ENCODE data around the gene GOLGA8Q.
"Not testable (repeated sequence)": the region's sequence is repeated elsewhere in the genome, so short reads cannot be mapped to it uniquely, and the experiment has no call there.

The GOLGA8Q gene, protein sequence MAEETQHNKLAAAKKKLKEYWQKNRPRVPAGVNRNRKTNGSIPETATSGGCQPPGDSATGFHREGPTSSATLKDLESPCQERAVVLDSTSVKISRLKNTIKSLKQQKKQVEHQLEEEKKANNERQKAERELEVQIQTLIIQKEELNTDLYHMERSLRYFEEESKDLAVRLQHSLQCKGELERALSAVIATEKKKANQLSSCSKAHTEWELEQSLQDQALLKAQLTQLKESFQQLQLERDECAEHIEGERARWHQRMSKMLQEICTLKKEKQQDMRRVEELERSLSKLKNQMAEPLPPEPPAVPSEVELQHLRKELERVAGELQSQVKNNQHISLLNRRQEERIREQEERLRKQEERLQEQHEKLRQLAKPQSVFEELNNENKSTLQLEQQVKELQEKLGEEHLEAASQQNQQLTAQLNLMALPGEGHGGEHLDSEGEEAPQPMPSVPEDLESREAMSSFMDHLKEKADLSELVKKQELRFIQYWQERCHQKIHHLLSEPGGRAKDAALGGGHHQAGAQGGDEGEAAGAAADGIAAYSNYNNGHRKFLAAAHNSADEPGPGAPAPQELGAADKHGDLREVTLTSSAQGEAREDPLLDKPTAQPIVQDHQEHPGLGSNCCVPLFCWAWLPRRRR
- 0 to 0.66 (median 0.07) reads per million in 17 experiments for total RNA-seq

- DNase-seq = not testable (repeated sequence)
Measured at GRCh38 chr15:30551750-30552149, at the start of gene GOLGA8Q. Gene GOLGA8Q (plus strand): TSS chr15:30552050. CDS start chr15:30552078, 28 bp downstream.

DNA sequence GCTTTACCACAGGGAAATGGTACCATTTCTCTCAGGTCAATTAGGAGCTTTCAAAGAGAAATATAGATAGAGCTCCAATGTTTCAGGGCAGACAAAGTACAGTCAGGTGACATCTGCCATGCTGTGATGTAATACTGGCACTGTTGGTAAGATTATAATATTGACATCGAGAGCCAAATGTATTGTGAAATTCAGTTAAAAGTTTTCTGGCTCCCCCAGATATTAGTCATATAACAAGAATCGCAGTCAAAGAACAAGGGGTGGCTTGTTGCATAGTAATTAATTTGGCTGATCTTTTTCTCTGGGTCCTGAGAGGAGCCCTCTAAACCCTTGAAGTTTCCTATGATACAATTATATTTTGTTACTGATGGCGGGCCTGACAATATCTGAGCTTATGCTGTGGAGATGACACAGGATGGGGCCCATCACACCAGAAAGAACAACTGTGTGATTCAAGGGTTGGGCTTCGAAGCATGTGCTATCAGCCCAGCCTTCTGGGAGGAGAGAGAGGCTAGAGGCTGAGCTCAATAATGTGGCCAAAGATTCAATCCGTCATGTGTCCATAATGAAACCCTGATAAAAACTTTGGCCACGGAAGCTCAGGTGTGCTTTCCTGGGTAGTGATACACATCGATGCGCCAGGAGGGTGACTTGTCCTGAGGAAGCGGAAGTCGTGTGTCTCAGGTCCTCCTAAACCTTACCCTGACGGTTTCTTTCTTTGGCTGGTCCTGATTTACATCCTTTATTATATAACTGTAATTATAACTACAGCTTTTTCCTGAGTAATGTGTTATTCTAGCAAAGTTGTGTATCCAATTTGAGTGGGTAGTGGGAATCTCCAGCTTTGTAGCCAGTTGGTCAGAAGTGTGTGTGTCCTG is 48.7 kb upstream of the GOLGA8Q start:
- not testable (repeated sequence) for DNase-seq

DNA sequence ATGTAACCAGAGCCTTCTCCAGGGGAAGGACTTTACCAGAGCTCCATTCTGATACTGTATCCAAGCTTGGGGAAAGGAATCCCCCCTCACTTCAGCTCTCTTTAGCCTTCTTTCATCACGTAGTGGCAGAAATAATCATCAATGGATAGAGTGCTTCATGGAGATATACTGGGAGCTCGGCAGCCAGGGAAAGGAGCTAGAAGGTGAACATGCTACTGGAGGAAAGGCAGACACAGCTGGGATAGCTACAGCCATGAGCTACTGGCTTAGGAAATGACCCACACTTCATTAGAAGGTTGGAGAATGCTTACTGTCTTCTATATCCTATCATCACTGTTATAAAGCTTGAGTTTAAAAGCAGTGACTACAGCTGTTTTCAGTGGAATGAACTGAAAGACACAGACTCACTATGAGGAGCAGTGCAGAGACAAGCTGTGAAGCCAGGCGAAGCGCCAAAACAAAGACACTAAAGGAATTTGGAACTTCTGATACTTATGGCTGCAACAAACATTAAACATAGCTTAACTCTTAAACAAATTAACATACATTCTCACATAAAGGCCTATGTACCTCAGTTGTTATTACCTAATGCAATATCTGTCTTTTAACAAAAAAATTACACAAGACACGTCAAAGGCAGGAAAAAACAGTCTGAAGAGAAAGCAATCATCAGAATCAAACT is 47.5 kb upstream of the GOLGA8Q start:
- not testable (repeated sequence) for DNase-seq

- not testable (repeated sequence) for DNase-seq
Measured at GRCh38 chr15:30514545-30514944, 37.3 kb upstream of the GOLGA8Q start.

DNA sequence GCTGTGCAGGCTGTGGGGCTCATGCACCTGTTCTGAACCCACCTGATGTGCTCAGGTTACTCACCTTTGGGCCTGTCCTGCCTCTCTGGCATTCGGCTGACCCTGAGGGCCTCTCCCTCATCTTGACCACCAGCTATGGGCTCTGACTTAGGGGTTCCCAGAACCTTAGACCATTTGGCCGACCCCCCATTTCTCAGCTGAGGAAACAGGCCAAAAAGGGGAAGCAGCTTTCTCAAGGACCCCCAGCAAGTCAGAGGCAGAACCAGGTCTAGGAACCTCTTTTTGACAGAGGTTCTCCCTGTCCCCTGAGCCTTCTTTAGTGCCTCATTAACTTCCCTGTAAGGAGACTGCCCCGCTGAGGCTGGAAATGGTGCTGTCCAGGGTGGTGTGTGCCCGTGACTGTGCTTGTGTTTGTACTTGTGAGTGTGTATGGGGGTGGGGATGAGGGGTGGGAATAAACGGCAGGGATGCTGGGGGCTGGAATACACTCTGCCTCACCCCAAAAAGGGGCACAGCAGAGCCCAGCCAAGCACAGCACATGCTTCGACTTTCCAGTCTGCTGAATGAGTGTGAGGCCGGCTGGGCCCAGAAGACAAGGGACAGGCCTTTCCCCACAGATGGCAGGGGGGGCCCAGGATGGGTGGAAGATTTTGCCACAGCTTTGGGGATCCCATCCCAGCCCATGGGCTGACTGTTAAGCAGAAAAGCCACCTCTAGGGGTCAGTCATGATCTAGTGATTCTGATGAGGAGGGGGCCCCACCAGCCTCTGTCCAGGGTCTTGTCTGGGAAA is 28.2 kb upstream of the GOLGA8Q start:
- DNase-seq = peak in 1 of 4 experiments; percentile 1

GRCh38 chr15:30525912-30526311 is 25.9 kb upstream of the GOLGA8Q start:
- DNase-seq = not testable (repeated sequence)

DNA sequence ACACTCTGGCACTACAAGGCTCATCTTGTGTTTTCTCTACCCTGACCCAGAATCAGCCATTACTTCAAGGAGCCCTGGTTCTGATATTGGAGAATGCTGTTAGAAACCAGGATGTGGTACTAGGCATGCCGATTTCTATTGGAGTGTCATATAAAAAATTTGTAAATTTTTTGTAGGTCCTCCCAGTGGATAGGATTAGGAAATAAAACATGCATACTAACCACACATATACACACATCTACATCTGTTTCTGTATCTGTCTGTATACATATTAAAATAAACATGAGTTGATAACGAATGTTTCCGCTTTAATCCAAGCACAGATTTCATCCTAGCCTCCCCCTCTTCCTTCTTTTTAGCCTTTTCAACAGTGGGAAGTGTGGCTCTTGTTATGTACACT is 22.8 kb upstream of the GOLGA8Q start:
- not testable (repeated sequence) for DNase-seq

GRCh38 chr15:30566949-30567348 is 15.1 kb downstream of the GOLGA8Q start:
- peak in 3 of 4 experiments; percentile 0 to 4 (median 0) for DNase-seq

GRCh38 chr15:30573012-30573491 is 21.2 kb downstream of the GOLGA8Q start:
- DNase-seq = not testable (repeated sequence)

- DNase-seq = not testable (repeated sequence)
Measured at GRCh38 chr15:30579394-30579970, 27.6 kb downstream of the GOLGA8Q start.

- not testable (repeated sequence) for DNase-seq
Measured at GRCh38 chr15:30580716-30581115, 28.9 kb downstream of the GOLGA8Q start.

GRCh38 chr15:30598953-30599352 is 47.1 kb downstream of the GOLGA8Q start:
- not testable (repeated sequence) for DNase-seq

GRCh38 chr15:30603796-30604195 is 51.9 kb downstream of the GOLGA8Q start, which contains the start of gene GOLGA8H:
Gene GOLGA8H (plus strand): TSS chr15:30604028. CDS start chr15:30604126, 98 bp downstream.
- not testable (repeated sequence) for DNase-seq

Data from suppressor macrophage (primary cell).